Keratinocyte (primary cell): ENCODE results near the gene TMEM80. TPM values are rescaled to one million over a fixed set of nuclear protein-coding genes. Genes with fewer than 3 reads are reported as not detected.
A peak's percentile ranks its signal among the peaks of the same experiment; 100 is the strongest.

Experiments
- DNase-seq: peaks from one replicate; pipeline ENCODE4 v3.0.0-alpha.2; 2011; ENCODE audit warnings: low read depth, missing footprints, low spot score
- FAIRE-seq: peaks from 2 replicates; lab custom pipeline; 2011; peaks lifted over from hg19 to GRCh38; lab: Jason Lieb, UNC
- H2AFZ ChIP-seq: 2 replicates; pipeline ENCODE4 v1.6.0; 2012; ENCODE audit warnings: low read length, control low read depth, inconsistent platforms; ENCODE audit not compliant: control insufficient read depth
- H3K27ac ChIP-seq: 2 replicates; pipeline ENCODE4 v1.5.1; 2011; ENCODE audit warnings: low read length; ENCODE audit not compliant: control insufficient read depth, insufficient read depth
- H3K27me3 ChIP-seq: 3 replicates; pipeline ENCODE4 v1.6.0; 2011; ENCODE audit warnings: low read length; ENCODE audit not compliant: control insufficient read depth, insufficient read depth; ENCODE audit errors: extremely low read depth
- H3K36me3 ChIP-seq, 2 experiments: 2 replicates in 1 of 2; 3 replicates in 1 of 2; pipeline ENCODE4 v1.5.1; 2011; ENCODE audit warnings: low read length in 2 of 2, mild to moderate bottlenecking in 1 of 2; ENCODE audit not compliant: control insufficient read depth in 2 of 2, insufficient read depth in 2 of 2; ENCODE audit errors: extremely low read depth in 1 of 2
- H3K4me1 ChIP-seq: 3 replicates; pipeline ENCODE4 v1.5.1; 2011; ENCODE audit warnings: low read length; ENCODE audit not compliant: control insufficient read depth, insufficient read depth; ENCODE audit errors: extremely low read depth
- H3K4me2 ChIP-seq: 3 replicates; pipeline ENCODE4 v1.6.0; 2011; ENCODE audit warnings: low read depth, low read length; ENCODE audit not compliant: control insufficient read depth, insufficient read depth; ENCODE audit errors: extremely low read depth
- H3K4me3 ChIP-seq, 3 experiments: fragments of 200-600 bp in 1 of 3; sonication (generic) in 1 of 3; 2 replicates in 2 of 3; 3 replicates in 1 of 3; pipeline ENCODE4 v1.5.1; 2011 to 2016; ENCODE audit warnings: low read length in 3 of 3, mild to moderate bottlenecking in 3 of 3, control low read depth in 2 of 3, inconsistent platforms in 1 of 3, low read depth in 1 of 3, mixed read lengths in 1 of 3, mixed run types in 1 of 3, moderate library complexity in 1 of 3; ENCODE audit not compliant: control insufficient read depth in 2 of 3, insufficient read depth in 2 of 3; ENCODE audit errors: extremely low read depth in 1 of 3
- H3K79me2 ChIP-seq: 2 replicates; pipeline ENCODE4 v1.6.0; 2012; ENCODE audit warnings: low read length; ENCODE audit not compliant: control insufficient read depth, insufficient read depth
- H3K9ac ChIP-seq: 3 replicates; pipeline ENCODE4 v1.6.0; 2011; ENCODE audit warnings: low read length; ENCODE audit not compliant: control insufficient read depth, insufficient read depth; ENCODE audit errors: extremely low read depth
- H3K9me1 ChIP-seq: 3 replicates; pipeline ENCODE4 v1.6.0; 2011; ENCODE audit warnings: low read length; ENCODE audit not compliant: control insufficient read depth, insufficient read depth; ENCODE audit errors: extremely low read depth
- H3K9me3 ChIP-seq: 2 replicates; pipeline ENCODE4 v1.5.1; 2012; ENCODE audit warnings: low read depth, low read length; ENCODE audit not compliant: control insufficient read depth
- H4K20me1 ChIP-seq: 3 replicates; pipeline ENCODE4 v1.6.0; 2011; ENCODE audit warnings: low read length; ENCODE audit not compliant: control insufficient read depth, insufficient read depth; ENCODE audit errors: extremely low read depth
- CTCF ChIP-seq, 3 experiments: IDR thresholded peaks in 1 of 3; conservative IDR thresholded peaks in 1 of 3; optimal IDR thresholded peaks in 1 of 3; 2 replicates in 2 of 3; 3 replicates in 1 of 3; pipeline versions ENCODE3 to v1.5.1; 2011; ENCODE audit warnings: low read length in 3 of 3, mild to moderate bottlenecking in 3 of 3, moderate library complexity in 2 of 3, control low read depth in 1 of 3, inconsistent platforms in 1 of 3; ENCODE audit not compliant: insufficient read depth in 2 of 3; ENCODE audit errors: extremely low read depth in 1 of 3
- EZH2 ChIP-seq: IDR thresholded peaks from one replicate; pipeline ENCODE4 v1.6.1; 2012; ENCODE audit warnings: inconsistent platforms, mild to moderate bottlenecking, low read length, moderate library complexity
- dilution Hi-C: fragments of 300-500 bp; cut with MboI; formaldehyde crosslinking; loops from one replicate; pipeline ENCODE4 v1.7.0; 2020; ENCODE audit warnings: low sequenced_read_pairs; ENCODE audit not compliant: extremely low pct_ligation_motif_present
- polyA plus RNA-seq, 5 experiments: library from polyadenylated mRNA; depleted of rRNA in 3 of 5; stranded (reverse) in 3 of 5; stranded (forward) in 1 of 5; unstranded in 1 of 5; fragments of >200 nt; gene quantifications; 1 replicate in 1 of 5; 2 replicates in 3 of 5; 3 replicates in 1 of 5; pipeline versions ENCODE4 v1.2.1 to v1.2.3, GENCODE V29; 2011 to 2012; ENCODE audit warnings: missing spikeins in 2 of 5, low read depth in 1 of 5, low replicate concordance in 1 of 5

TMEM80 gene
- polyA plus RNA-seq, 1 donor (not counting 4 experiments of a cell fraction or from before 2014, with no cell fraction given): 29.8 TPM

DNA sequence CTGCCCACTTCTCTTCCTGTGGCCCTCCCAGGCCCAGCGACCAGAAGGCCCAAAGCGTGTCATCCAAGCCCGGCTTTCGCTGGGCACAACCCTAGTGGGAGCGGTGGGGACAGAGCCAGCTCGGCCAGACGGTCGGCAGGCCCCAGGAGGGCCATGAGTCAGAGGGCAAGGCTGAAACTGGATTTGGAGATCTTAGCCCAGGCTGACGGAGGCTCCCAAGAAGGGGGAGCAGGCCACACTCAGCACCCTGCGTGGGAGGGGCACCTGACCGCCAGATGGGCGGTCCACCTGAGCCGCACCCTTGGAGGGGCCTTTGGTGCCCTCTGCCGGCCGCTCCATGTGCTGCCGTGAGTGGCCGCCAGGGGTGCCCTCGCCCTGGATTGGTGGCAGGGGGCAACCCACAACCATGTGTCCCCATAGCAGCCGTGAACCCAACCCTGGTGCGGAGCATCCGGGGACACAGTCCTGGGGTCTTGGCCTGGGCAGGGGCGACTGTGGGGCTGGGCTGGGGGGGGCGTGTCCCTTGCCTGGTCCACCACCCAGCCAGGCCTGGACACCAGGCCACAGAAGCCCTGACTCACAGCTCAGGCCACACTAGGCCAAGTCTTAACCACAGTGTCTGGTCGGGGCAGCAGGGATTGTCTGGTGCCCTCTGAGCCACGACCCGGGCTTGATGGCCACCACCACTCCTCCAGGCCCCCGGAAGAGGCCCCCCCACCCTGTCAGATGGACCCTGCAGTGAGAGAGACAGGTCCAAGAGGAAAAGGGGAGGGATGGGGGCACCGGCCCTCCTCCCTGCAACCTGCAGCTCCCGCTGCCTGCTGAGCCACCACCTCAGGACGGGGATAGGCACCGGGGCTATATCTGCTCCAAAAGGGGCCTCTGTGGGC, 32.5 kb downstream of the TMEM80 start:
- Histone ChIP-seq H3K79me2 (no peaks in the 10 kb centered on the region), H3K4me3 (no peak overlapping the region), H3K36me3 (peaks cover 19 to 25% of the 10 kb centered on the region in 2 experiments), H3K27me3 (no peaks in the 10 kb centered on the region), H4K20me1 (peaks cover under 1% of the 10 kb centered on the region), H3K9ac (no peak overlapping the region), H3K9me1 (no peaks in the 10 kb centered on the region), H3K4me1 (peaks cover 12% of the 10 kb centered on the region), H3K4me2 (no peak overlapping the region), H2AFZ (no peak overlapping the region), H3K9me3 (no peaks in the 10 kb centered on the region), H3K27ac (no peak overlapping the region)
- TF ChIP-seq CTCF (optimal IDR thresholded peaks at IDR 0.05 in 1 of 3, IDR thresholded peaks at IDR 0.05 in 1 of 3, conservative IDR thresholded peaks at IDR 0.05 in 1 of 3; ENCODE audit: extremely low read depth in 1 of 3, insufficient read depth in 2 of 3, low read length in 3 of 3) (peak; percentile 84 to 100 (median 88)), EZH2 (no peak)
- no peak for FAIRE-seq
- no peak for DNase-seq
- dilution Hi-C loops: no loop called here

GRCh38 chr11:728901-729491, 33.4 kb downstream of the TMEM80 start:
- no peak overlapping the region for H2AFZ ChIP-seq
- TF ChIP-seq CTCF (optimal IDR thresholded peaks at IDR 0.05 in 1 of 3, IDR thresholded peaks at IDR 0.05 in 1 of 3, conservative IDR thresholded peaks at IDR 0.05 in 1 of 3; ENCODE audit: extremely low read depth in 1 of 3, insufficient read depth in 2 of 3, low read length in 3 of 3) (no peak), EZH2 (no peak)
- FAIRE-seq (no peak), DNase-seq (no peak)
- no peak overlapping the region for H3K27ac ChIP-seq
- H3K9me3 ChIP-seq: no peaks in the 10 kb centered on the region
- H3K36me3 ChIP-seq: peaks cover 19% of the 10 kb centered on the region in 2 experiments
- H3K79me2 ChIP-seq: no peaks in the 10 kb centered on the region
- no peaks in the 10 kb centered on the region for H3K9me1 ChIP-seq
- no peak overlapping the region for H3K9ac ChIP-seq
- no peak overlapping the region for H3K4me3 ChIP-seq
- no peaks in the 10 kb centered on the region for H4K20me1 ChIP-seq
- no peaks in the 10 kb centered on the region for H3K27me3 ChIP-seq
- dilution Hi-C loops: no loop called here
- peaks cover 12% of the 10 kb centered on the region for H3K4me1 ChIP-seq
- H3K4me2 ChIP-seq: no peak overlapping the region
